Mesendoderm (in vitro differentiated cells): ENCODE data around the gene GSTA3.
A peak's percentile ranks its signal among the peaks of the same experiment; 100 is the strongest.
"Not testable (repeated sequence)": the region's sequence is repeated elsewhere in the genome, so short reads cannot be mapped to it uniquely, and the experiment has no call there.

Experiments
- DNase-seq: peaks from one replicate; pipeline ENCODE4 v3.0.0; 2013
- H2AK5ac ChIP-seq: 2 replicates; pipeline ENCODE4 v1.6.1; 2013; ENCODE audit warnings: low read length, inconsistent platforms
- H2BK120ac ChIP-seq: 2 replicates; pipeline ENCODE4 v1.6.1; 2013; ENCODE audit warnings: low read depth, mild to moderate bottlenecking, low read length, moderate library complexity, mixed read lengths
- H2BK15ac ChIP-seq: replicated peaks from 2 replicates; pipeline ENCODE4 v1.6.1; 2013; ENCODE audit warnings: low read depth, mild to moderate bottlenecking, moderate library complexity
- H2BK5ac ChIP-seq: 2 replicates; pipeline ENCODE4 v1.6.1; 2013; ENCODE audit warnings: low read length, inconsistent platforms
- H3K18ac ChIP-seq: 2 replicates; pipeline ENCODE4 v1.6.1; 2013; ENCODE audit warnings: mild to moderate bottlenecking, low read length, mixed read lengths
- H3K23ac ChIP-seq: one replicate; pipeline ENCODE4 v1.6.1; 2013; ENCODE audit warnings: low read length
- H3K27ac ChIP-seq: 2 replicates; pipeline ENCODE4 v1.5.1; 2013; ENCODE audit warnings: low read depth, mild to moderate bottlenecking, inconsistent platforms, low read length, moderate library complexity
- H3K27me3 ChIP-seq: 2 replicates; pipeline ENCODE4 v1.6.1; 2013; ENCODE audit warnings: low read length, control low read depth, mild to moderate bottlenecking, inconsistent platforms; ENCODE audit not compliant: insufficient read depth, poor library complexity
- H3K36me3 ChIP-seq: 2 replicates; pipeline ENCODE4 v1.6.1; 2013; ENCODE audit warnings: low read length, inconsistent platforms; ENCODE audit not compliant: control insufficient read depth, insufficient read depth
- H3K4ac ChIP-seq: one replicate; pipeline ENCODE4 v1.6.1; 2013; ENCODE audit warnings: low read depth, mild to moderate bottlenecking, low read length, moderate library complexity
- H3K4me1 ChIP-seq: 2 replicates; pipeline ENCODE4 v1.6.1; 2013; ENCODE audit warnings: low read depth, low read length, inconsistent platforms; ENCODE audit not compliant: control insufficient read depth
- H3K4me2 ChIP-seq: 2 replicates; pipeline ENCODE4 v1.6.1; 2013; ENCODE audit warnings: low read length
- H3K4me3 ChIP-seq: 2 replicates; pipeline ENCODE4 v1.5.1; 2013; ENCODE audit warnings: mild to moderate bottlenecking, low read length
- H3K56ac ChIP-seq: one replicate; pipeline ENCODE4 v1.6.1; 2013; ENCODE audit warnings: low read length
- H3K79me1 ChIP-seq: 2 replicates; pipeline ENCODE4 v1.6.1; 2013; ENCODE audit warnings: low read length, inconsistent platforms
- H3K79me2 ChIP-seq: 2 replicates; pipeline ENCODE4 v1.6.1; 2013; ENCODE audit warnings: mild to moderate bottlenecking, low read length; ENCODE audit not compliant: control insufficient read depth, insufficient read depth
- H3K9ac ChIP-seq: 2 replicates; pipeline ENCODE4 v1.6.1; 2013; ENCODE audit warnings: low read length, inconsistent platforms
- H4K5ac ChIP-seq: one replicate; pipeline ENCODE4 v1.6.1; 2013; ENCODE audit warnings: low read length
- H4K8ac ChIP-seq: one replicate; pipeline ENCODE4 v1.6.1; 2013; ENCODE audit warnings: low read depth, mild to moderate bottlenecking, control low read depth, low read length, moderate library complexity
- WGBS: extraction: QIAGEN DNeasy Blood & Tissue Kit; methylation state at CpG from one replicate; pipeline ENCODE4 v1.1.7; 2013; ENCODE audit warnings: low lambda C conversion rate, missing lambda C conversion rate; ENCODE audit not compliant: insufficient coverage; ENCODE audit errors: extremely low coverage; 5-methylcytosine and 5-hydroxymethylcytosine counted together

The GSTA3 gene

DNA sequence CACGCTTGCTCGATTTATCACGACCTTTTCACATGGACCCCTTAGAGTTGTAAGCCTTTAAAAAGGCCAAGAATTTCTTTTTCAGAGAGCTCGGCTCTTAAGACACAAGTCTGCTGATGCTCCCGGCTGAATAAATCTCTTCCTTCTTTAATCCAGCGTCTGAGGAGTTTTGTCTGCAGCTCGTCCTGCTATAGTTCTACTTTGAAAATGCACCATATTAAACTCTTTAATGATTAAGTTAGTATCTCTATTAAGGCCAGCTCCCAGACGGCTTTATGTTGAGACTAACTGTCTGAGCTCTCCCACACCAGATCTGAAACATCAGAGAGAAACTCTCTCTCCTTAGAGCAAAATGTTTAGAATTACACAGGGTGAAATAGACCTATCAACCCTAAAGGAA is 18.0 kb upstream of the GSTA3 start:
- Histone ChIP-seq H3K36me3 (no peaks in the 10 kb centered on the region), H3K79me2 (no peaks in the 10 kb centered on the region), H2AK5ac (no peak overlapping the region), H3K27ac (no peak overlapping the region), H3K4me1 (no peaks in the 10 kb centered on the region), H3K9ac (no peak overlapping the region), H3K23ac (no peak overlapping the region), H3K4me2 (no peak overlapping the region), H2BK120ac (no peak overlapping the region), H4K8ac (no peak overlapping the region), H4K5ac (no peak overlapping the region), H3K27me3 (no peaks in the 10 kb centered on the region), H2BK15ac (peak overlapping the region; percentile 46), H3K18ac (no peak overlapping the region), H3K4me3 (no peak overlapping the region), H2BK5ac (no peak overlapping the region), H3K56ac (no peak overlapping the region), H3K4ac (no peak overlapping the region), H3K79me1 (no peaks in the 10 kb centered on the region)
- no peak for DNase-seq
- WGBS, result no CpG with 5 or more reads among the region's 8 CpGs

GRCh38 chr6:52925919-52926792 is 16.7 kb upstream of the GSTA3 start:
- no CpG with 5 or more reads among the region's 9 CpGs for WGBS
- Histone ChIP-seq H3K4ac (no peak overlapping the region), H3K27ac (no peak overlapping the region)

DNA sequence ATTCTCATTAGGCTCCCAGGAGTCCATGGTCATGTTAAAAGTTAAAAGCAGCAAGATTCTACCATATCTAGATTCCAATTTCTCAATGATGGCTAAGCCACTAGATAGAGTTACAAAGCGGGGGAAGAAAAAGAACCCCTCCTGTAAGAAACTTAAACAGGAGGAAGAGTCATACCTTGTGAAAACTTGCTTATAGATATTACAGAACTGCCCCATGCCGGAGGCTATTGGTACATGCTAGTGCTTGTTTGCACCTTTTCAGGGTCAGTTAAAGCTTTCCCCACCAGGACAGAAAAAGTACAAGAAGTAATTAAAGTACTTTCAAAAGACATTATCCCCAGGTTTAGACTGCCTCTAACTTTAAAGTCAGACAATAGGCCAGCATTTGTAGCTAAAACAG is 15.5 kb upstream of the GSTA3 start:
- Histone ChIP-seq H3K18ac (no peak overlapping the region), H3K27ac (no peak overlapping the region), H3K27me3 (no peaks in the 10 kb centered on the region), H4K5ac (no peak overlapping the region), H3K9ac (no peak overlapping the region), H3K79me2 (no peaks in the 10 kb centered on the region), H3K4me3 (no peak overlapping the region), H3K4me2 (no peak overlapping the region), H3K79me1 (no peaks in the 10 kb centered on the region), H3K23ac (no peak overlapping the region), H2AK5ac (no peak overlapping the region), H2BK120ac (no peak overlapping the region), H3K56ac (no peak overlapping the region), H2BK5ac (no peak overlapping the region), H3K4me1 (peaks cover 5% of the 10 kb centered on the region), H3K4ac (no peak overlapping the region), H3K36me3 (no peaks in the 10 kb centered on the region), H4K8ac (no peak overlapping the region), H2BK15ac (no peak overlapping the region)
- no CpG with 5 or more reads among the region's 2 CpGs for WGBS
- DNase-seq, result no peak

More at GRCh38 chr6:52925919-52926792, 16.7 kb upstream of the GSTA3 start:
- no peaks in the 10 kb centered on the region for H3K27me3 ChIP-seq
- no peak overlapping the region for H3K23ac ChIP-seq
- H3K9ac ChIP-seq, result no peak overlapping the region
- H2BK5ac ChIP-seq, result no peak overlapping the region
- no peak overlapping the region for H3K4me2 ChIP-seq
- no peak overlapping the region for H3K18ac ChIP-seq
- peak overlapping the region; percentile 49 for H3K56ac ChIP-seq
- no peaks in the 10 kb centered on the region for H3K36me3 ChIP-seq
- H4K5ac ChIP-seq, result no peak overlapping the region
- no peaks in the 10 kb centered on the region for H3K79me2 ChIP-seq
- no peak overlapping the region for H4K8ac ChIP-seq
- no peak overlapping the region for H2BK120ac ChIP-seq
- no peaks in the 10 kb centered on the region for H3K79me1 ChIP-seq
- H3K4me1 ChIP-seq, result no peaks in the 10 kb centered on the region
- H3K4me3 ChIP-seq, result no peak overlapping the region
- no peak for DNase-seq
- no peak overlapping the region for H2BK15ac ChIP-seq
- H2AK5ac ChIP-seq, result no peak overlapping the region

- not testable (repeated sequence) for H3K9ac ChIP-seq, H3K27me3 ChIP-seq, H3K23ac ChIP-seq, H3K36me3 ChIP-seq, H2AK5ac ChIP-seq, H3K79me1 ChIP-seq, H3K4me2 ChIP-seq, H3K4me1 ChIP-seq, H3K4me3 ChIP-seq, H3K27ac ChIP-seq, DNase-seq, H2BK120ac ChIP-seq, H2BK5ac ChIP-seq, H2BK15ac ChIP-seq, H4K8ac ChIP-seq, H4K5ac ChIP-seq, H3K79me2 ChIP-seq
- peak overlapping the region; percentile 9 for H3K4ac ChIP-seq
- H3K56ac ChIP-seq, result peak overlapping the region; percentile 49
- no CpG with 5 or more reads among the region's 2 CpGs for WGBS
- peak overlapping the region; percentile 76 for H3K18ac ChIP-seq
These were observed 14.2 kb upstream of the GSTA3 start for GRCh38 chr6:52923689-52924088.

- Histone ChIP-seq H4K5ac (no peak overlapping the region), H2BK15ac (no peak overlapping the region), H3K56ac (peak overlapping the region; percentile 25), H3K23ac (no peak overlapping the region), H2AK5ac (no peak overlapping the region), H3K4me2 (no peak overlapping the region), H2BK5ac (peak overlapping the region; percentile 69), H3K27ac (peak overlapping the region; percentile 3), H3K79me2 (no peaks in the 10 kb centered on the region), H3K9ac (no peak overlapping the region), H3K36me3 (no peaks in the 10 kb centered on the region), H4K8ac (no peak overlapping the region), H3K18ac (peak overlapping the region; percentile 94), H2BK120ac (peak overlapping the region; percentile 73), H3K4me3 (no peak overlapping the region), H3K4me1 (peaks cover 5% of the 10 kb centered on the region), H3K27me3 (no peaks in the 10 kb centered on the region), H3K4ac (peak overlapping the region; percentile 20), H3K79me1 (no peaks in the 10 kb centered on the region)
- WGBS, result no CpG with 5 or more reads among the region's 10 CpGs
- no peak for DNase-seq
These were observed 12.7 kb upstream of the GSTA3 start for GRCh38 chr6:52922161-52922560.
